HCT116 (cell line): ENCODE results near the gene LENG9. TPM values are rescaled to one million over a fixed set of nuclear protein-coding genes. Genes with fewer than 3 reads are reported as not detected.
A peak's percentile ranks its signal among the peaks of the same experiment; 100 is the strongest.

Experiments used
- ATAC-seq: fragments of 200-7000 bp; cut with Tn5 transposase; 2 replicates; pipeline ENCODE4 v1.9.1; 2020; ENCODE audit warnings: mild to moderate bottlenecking, moderate library complexity
- BruUV-seq: library from RNA; stranded (reverse); fragments of 400-500 nt; replicated peaks from 2 replicates; lab custom pipeline; 2021; lab: Mats Ljungman, UMichigan
- CTCF ChIA-PET: fragments of 300-600 bp; sonication (Branson Sonifier 250); formaldehyde crosslinking; loops from one replicate; lab custom pipeline; 2021; ENCODE audit warnings: antibody characterized with exemption; lab: Charles Lee
- POLR2A ChIA-PET: fragments of 300-600, 350-600 bp; sonication (Branson Sonifier 250); formaldehyde crosslinking; loops from one replicate; lab custom pipeline; 2021; ENCODE audit warnings: antibody characterized with exemption; lab: Charles Lee
- RAD21 ChIA-PET, 2 experiments: fragments of 300-600 bp; sonication (Branson Sonifier 250); formaldehyde crosslinking; loops; one replicate each; lab custom pipeline; 2023; ENCODE audit warnings: low total read pairs in 2 of 2; ENCODE audit not compliant: uncharacterized antibody in 2 of 2, unreplicated experiment in 2 of 2, low non-redundant PET in 1 of 2; lab: Charles Lee
- DNase-seq: peaks from one replicate; pipeline ENCODE4 v3.0.0-alpha.2; 2010; ENCODE audit warnings: low read depth, low spot score
- H2AFZ ChIP-seq: fragments of 200-600 bp; shearing (Covaris generic), sonication (generic); 2 replicates; pipeline ENCODE4 v1.6.1; 2017; ENCODE audit warnings: low read depth, mixed run types, mixed read lengths, antibody characterized with exemption, low read length; ENCODE audit not compliant: poor library complexity, severe bottlenecking
- H3K27ac ChIP-seq: 2 replicates; pipeline ENCODE4 v1.5.1; 2012; ENCODE audit warnings: low read depth, low read length
- H3K27me3 ChIP-seq: fragments of 200-600 bp; sonication (generic); 2 replicates; pipeline ENCODE4 v1.6.1; 2016; ENCODE audit warnings: mixed run types, low read length, mixed read lengths; ENCODE audit not compliant: insufficient read depth
- H3K36me3 ChIP-seq, 2 experiments: fragments of 200-500 bp in 1 of 2; fragments of 200-600 bp in 1 of 2; sonication (Bioruptor generic) in 1 of 2; sonication (generic) in 1 of 2; 2 replicates each; pipeline versions ENCODE4 v1.5.1 to v1.6.1; 2014 to 2016; ENCODE audit warnings: low read length in 2 of 2, inconsistent platforms in 1 of 2, mixed read lengths in 1 of 2, mixed run types in 1 of 2; ENCODE audit not compliant: insufficient read depth in 2 of 2, control insufficient read depth in 1 of 2
- H3K4me1 ChIP-seq, 2 experiments: fragments of 200-600 bp in 1 of 2; sonication (generic) in 1 of 2; 2 replicates each; pipeline versions ENCODE4 v1.5.1 to v1.6.1; 2012 to 2017; ENCODE audit warnings: low read length in 2 of 2, inconsistent platforms in 1 of 2, mild to moderate bottlenecking in 1 of 2, mixed read lengths in 1 of 2, mixed run types in 1 of 2, moderate library complexity in 1 of 2; ENCODE audit not compliant: insufficient read depth in 2 of 2, control insufficient read depth in 1 of 2
- H3K4me2 ChIP-seq: fragments of 200-600 bp; sonication (generic); 2 replicates; pipeline ENCODE4 v1.6.1; 2017; ENCODE audit warnings: mixed run types, low read length, mixed read lengths
- H3K4me3 ChIP-seq, 2 experiments: fragments of 200-600 bp in 1 of 2; sonication (generic) in 1 of 2; replicated peaks in 1 of 2; 2 replicates each; pipeline ENCODE4 v1.5.1; 2011 to 2016; ENCODE audit warnings: low read length in 2 of 2, control low read depth in 1 of 2, low read depth in 1 of 2, mild to moderate bottlenecking in 1 of 2, mixed read lengths in 1 of 2, mixed run types in 1 of 2
- H3K79me2 ChIP-seq: fragments of 200-600 bp; sonication (generic); 2 replicates; pipeline ENCODE4 v1.6.1; 2017; ENCODE audit warnings: mild to moderate bottlenecking, mixed run types, low read length, moderate library complexity, mixed read lengths; ENCODE audit not compliant: insufficient read depth
- H3K9ac ChIP-seq: fragments of 200-600 bp; sonication (generic); 2 replicates; pipeline ENCODE4 v1.6.1; 2016; ENCODE audit warnings: low read length, mixed read lengths
- H3K9me2 ChIP-seq: fragments of 200-600 bp; sonication (generic), shearing (Covaris generic); 2 replicates; pipeline ENCODE4 v1.6.1; 2017; ENCODE audit warnings: mixed run types, mild to moderate bottlenecking, moderate library complexity; ENCODE audit not compliant: insufficient read depth
- H3K9me3 ChIP-seq, 2 experiments: fragments of 200-500 bp in 1 of 2; fragments of 200-600 bp in 1 of 2; sonication (Bioruptor generic) in 1 of 2; sonication (generic) in 1 of 2; 2 replicates each; pipeline ENCODE4 v1.6.1; 2014 to 2017; ENCODE audit warnings: low read length in 2 of 2, mixed read lengths in 2 of 2, inconsistent platforms in 1 of 2, low read depth in 1 of 2, mild to moderate bottlenecking in 1 of 2, mixed run types in 1 of 2, moderate library complexity in 1 of 2; ENCODE audit not compliant: control insufficient read depth in 1 of 2, insufficient read depth in 1 of 2
- H4K20me1 ChIP-seq: fragments of 200-600 bp; sonication (generic), shearing (Covaris generic); 2 replicates; pipeline ENCODE4 v1.6.1; 2017; ENCODE audit warnings: mixed run types, mild to moderate bottlenecking, moderate library complexity; ENCODE audit not compliant: insufficient read depth
- ATF3 ChIP-seq: IDR thresholded peaks from 2 replicates; pipeline ENCODE4 v1.6.1; 2012
- ELF1 ChIP-seq: IDR thresholded peaks from 2 replicates; pipeline ENCODE4 v1.6.1; 2012; ENCODE audit warnings: low read depth, borderline replicate concordance
- EZH2 ChIP-seq: fragments of 200-600 bp; sonication (generic); IDR thresholded peaks from 2 replicates; pipeline ENCODE4 v1.6.1; 2017; ENCODE audit warnings: antibody characterized with exemption, mixed run types
- FOSL1 ChIP-seq: IDR thresholded peaks from 2 replicates; pipeline ENCODE4 v1.6.1; 2012; ENCODE audit warnings: low read depth
- JUND ChIP-seq: IDR thresholded peaks from 2 replicates; pipeline ENCODE4 v1.6.1; 2012
- MAX ChIP-seq: IDR thresholded peaks from 2 replicates; pipeline ENCODE4 v1.6.1; 2012
- POLR2AphosphoS5 ChIP-seq: IDR thresholded peaks from 2 replicates; pipeline ENCODE4 v1.6.1; 2011; ENCODE audit warnings: mild to moderate bottlenecking, low read depth, low read length, moderate library complexity
- REST ChIP-seq: IDR thresholded peaks from 2 replicates; pipeline ENCODE4 v1.6.1; 2012; ENCODE audit warnings: low read depth
- SP1 ChIP-seq: IDR thresholded peaks from 2 replicates; pipeline ENCODE4 v1.6.1; 2012; ENCODE audit warnings: low read depth
- TCF7L2 ChIP-seq: IDR thresholded peaks from 2 replicates; pipeline ENCODE4 v1.7.0; 2011; ENCODE audit warnings: borderline replicate concordance, inconsistent platforms; ENCODE audit not compliant: insufficient read depth, insufficient read length; ENCODE audit errors: extremely low read depth
- YY1 ChIP-seq: IDR thresholded peaks from 2 replicates; pipeline ENCODE4 v1.6.1; 2011; ENCODE audit warnings: low read length, low read depth, moderate library complexity, mild to moderate bottlenecking; ENCODE audit not compliant: insufficient replicate concordance; ENCODE audit errors: extremely low read depth
- ZFX ChIP-seq: fragments of 450-650 bp; IDR thresholded peaks from 2 replicates; pipeline ENCODE4 v1.6.1; 2017
- intact Hi-C: fragments of 100-400 bp; cut with micrococcal nuclease; formaldehyde crosslinking; loops from 2 replicates; pipeline ENCODE4 v1.10.0; 2022
- total RNA-seq: library from RNA; stranded (reverse); gene quantifications from one replicate; pipeline ENCODE4 v1.2.1, GENCODE V29; 2021; ENCODE audit not compliant: unreplicated experiment

LENG9 gene
- total RNA-seq, 1 experiment from 2014 or later, result 9.0 TPM

- no peaks in the 10 kb centered on the region for H3K9me3 ChIP-seq
- peak overlapping the region; percentile 18; the same call in 1 of the 2 replicates for H3K27ac ChIP-seq
- ATAC-seq, result no peak
- H2AFZ ChIP-seq, result no peak overlapping the region
- H3K4me3 ChIP-seq, result no peak overlapping the region
- no peaks in the 10 kb centered on the region for H3K9me2 ChIP-seq
- intact Hi-C loops, result no loop called here
- TF ChIP-seq ELF1 (no peak), ATF3 (no peak), YY1 (no peak), EZH2 (no peak), TCF7L2 (no peak), ZFX (no peak), MAX (no peak), SP1 (no peak), JUND (no peak), REST (no peak), FOSL1 (no peak), POLR2AphosphoS5 (no peak)
- peaks cover 23% of the 10 kb centered on the region for H3K79me2 ChIP-seq
- H3K4me1 ChIP-seq, result peaks cover 7 to 26% of the 10 kb centered on the region in 2 experiments; a peak in 3 of 4 replicates
- no peaks in the 10 kb centered on the region for H3K27me3 ChIP-seq
- H3K9ac ChIP-seq, result no peak overlapping the region
- no peak overlapping the region for H3K4me2 ChIP-seq
- no peaks in the 10 kb centered on the region for H4K20me1 ChIP-seq
- ChIA-PET CTCF (interaction anchor here (1.1 kb wide), 1 partner anchor 12 kb away, joined by 4 read pairs; no protein-coding TSS in a partner anchor), RAD21 (no interaction called here), POLR2A (interaction anchor here (2.3 kb wide), 1 partner anchor 17 kb away, joined by 5 read pairs; the partner anchor contains the start of gene LENG8)
- H3K36me3 ChIP-seq, result peaks cover 7% of the 10 kb centered on the region in 2 experiments; a peak in 3 of 4 replicates
- BruUV-seq, result no TSS peak
- no peak for DNase-seq
Observed at GRCh38 chr19:54465426-54466109, 2.0 kb upstream of the LENG9 start.
